ENCODE measurements around the gene SAXO1. TPM values are rescaled to one million over a fixed set of nuclear protein-coding genes. Genes with fewer than 3 reads are reported as not detected.
"Not testable (repeated sequence)": the region's sequence is repeated elsewhere in the genome, so short reads cannot be mapped to it uniquely, and the experiment has no call there.

SAXO1 gene
- total RNA-seq, 2 donors from 2014 or later: 0.05 TPM; not detected in 1

DNA sequence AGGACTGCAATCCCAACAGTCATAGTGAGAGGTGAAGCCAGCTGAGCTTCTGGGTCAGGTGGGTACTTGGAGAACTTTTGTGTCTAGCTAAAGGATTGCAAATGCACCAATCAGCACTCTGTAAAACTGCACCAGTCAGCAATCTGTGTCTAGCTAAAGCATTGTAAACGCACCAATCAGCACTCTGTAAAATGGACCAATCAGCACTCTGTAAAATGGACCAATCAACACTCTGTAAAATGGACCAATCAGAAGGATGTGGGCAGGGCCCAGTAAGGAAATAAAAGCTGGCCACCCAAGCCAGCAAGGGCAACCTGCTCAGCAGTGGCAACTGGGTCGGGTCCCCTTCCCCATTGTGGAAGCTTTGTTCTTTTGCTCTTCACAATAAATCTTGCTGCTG is 11.4 kb downstream of the SAXO1 start:
- not testable (repeated sequence) for ATAC-seq

DNA sequence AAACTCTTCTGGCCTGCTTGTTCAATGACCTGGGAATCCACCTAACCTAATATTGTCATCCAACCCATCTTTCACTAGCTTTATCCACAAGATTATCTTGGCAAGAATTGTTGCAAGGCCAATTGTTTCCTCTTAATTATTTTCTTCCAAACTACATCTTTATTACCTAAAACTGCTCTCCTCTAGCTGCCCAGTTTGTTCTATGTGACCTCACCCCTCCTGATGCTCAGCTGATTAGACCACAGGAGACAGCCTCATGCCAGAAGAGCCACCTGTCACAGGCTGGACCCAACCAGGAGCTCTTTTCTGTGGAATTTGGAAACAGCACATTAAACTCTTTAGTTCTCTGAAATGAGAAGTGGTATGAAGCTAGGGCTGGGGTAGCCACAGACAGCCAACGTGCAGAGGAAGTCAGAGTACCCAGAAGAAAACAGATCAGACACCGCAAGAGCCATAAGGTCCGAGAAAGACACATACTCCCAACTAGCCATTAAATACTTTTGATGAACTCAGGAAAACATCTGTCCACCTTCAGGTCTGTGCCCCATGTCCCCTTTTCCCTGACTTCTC is 12.0 kb downstream of the SAXO1 start:
- H3K9me3 Mint-ChIP-seq: no peaks in the 10 kb centered on the region
- ATAC-seq (no peak), DNase-seq (ENCODE audit: low spot score in 2 of 2) (no peak)
- no peak overlapping the region for H3K27ac Mint-ChIP-seq
- H3K36me3 Mint-ChIP-seq: no peaks in the 10 kb centered on the region

More for the DNA sequence above, 11.4 kb downstream of the SAXO1 start:
- H3K9me3 Mint-ChIP-seq; H3K27ac Mint-ChIP-seq; H3K36me3 Mint-ChIP-seq; DNase-seq (ENCODE audit: low spot score in 2 of 2): not testable (repeated sequence)

DNA sequence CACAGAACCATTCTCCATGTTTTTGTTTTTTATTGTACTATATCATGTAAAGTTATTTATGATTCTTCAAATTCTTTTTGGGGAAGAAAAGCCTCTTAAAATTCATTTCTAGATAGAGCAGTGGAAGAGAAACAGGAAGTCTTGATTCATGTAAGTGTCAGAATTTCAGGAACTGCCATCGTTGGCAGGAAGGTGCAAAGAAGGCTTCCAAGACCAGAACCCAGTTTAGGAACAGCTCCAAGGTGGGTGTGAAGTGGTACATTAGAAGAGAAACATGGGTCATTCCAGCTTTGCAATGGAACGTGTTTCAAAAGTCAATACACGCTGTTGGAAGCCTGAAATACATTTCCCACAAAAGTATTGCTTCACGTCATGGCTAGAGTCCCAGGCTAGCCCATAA is 14.8 kb downstream of the SAXO1 start:
- Mint-ChIP-seq H3K27ac (no peak overlapping the region), H3K36me3 (no peaks in the 10 kb centered on the region), H3K9me3 (no peaks in the 10 kb centered on the region)
- DNase-seq (ENCODE audit: low spot score in 2 of 2): no peak
- no peak for ATAC-seq

DNA sequence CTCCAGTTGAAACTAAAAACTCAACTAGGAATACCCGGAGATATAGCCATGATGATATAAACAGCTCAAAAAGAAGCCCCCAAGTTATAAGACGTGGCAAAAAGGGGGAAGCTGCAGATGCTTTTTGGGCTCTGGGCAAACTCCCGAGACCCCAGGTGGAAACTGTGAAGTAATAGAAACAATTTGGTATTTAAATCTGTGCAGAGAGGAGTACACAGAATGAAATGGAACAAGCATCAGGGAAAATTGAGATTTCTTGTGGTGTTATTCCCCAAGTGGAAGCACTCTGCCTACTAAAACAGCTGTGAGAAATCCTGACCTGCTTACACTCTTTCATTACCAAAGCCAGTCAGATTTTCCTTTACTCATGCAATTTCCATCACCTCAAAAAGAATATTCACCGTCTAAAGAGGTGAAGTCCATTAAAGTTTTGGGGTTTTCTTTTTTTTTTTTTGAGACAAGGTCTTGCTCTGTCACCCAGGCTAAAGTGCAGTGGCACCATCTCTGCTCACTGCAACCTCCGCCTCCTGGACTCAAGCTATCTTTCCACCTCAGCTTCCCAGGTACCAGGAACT is 23.5 kb downstream of the SAXO1 start:
- DNase-seq (ENCODE audit: low spot score in 2 of 2) (no peak), ATAC-seq (no peak)
- H3K27ac Mint-ChIP-seq: no peak overlapping the region
- no peaks in the 10 kb centered on the region for H3K9me3 Mint-ChIP-seq
- H3K36me3 Mint-ChIP-seq: no peaks in the 10 kb centered on the region

DNA sequence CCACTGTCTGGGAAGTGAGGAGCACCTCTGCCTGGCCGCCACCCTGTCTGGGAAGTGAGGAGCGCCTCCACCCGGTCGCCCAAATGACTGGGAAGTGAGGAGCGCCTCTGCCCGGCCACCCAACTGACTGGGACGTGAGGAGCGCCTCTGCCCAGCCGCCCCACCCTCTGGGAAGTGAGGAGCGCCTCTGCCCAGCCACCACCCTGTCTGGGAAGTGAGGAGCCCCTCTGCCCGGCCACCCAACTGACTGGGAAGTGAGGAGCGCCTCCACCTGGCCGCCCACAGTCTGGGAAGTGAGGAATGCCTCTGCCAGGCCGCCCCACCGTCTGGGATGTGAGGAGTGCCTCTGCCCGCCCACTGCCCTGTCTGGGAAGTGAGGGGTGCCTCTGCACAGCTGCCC is 32.9 kb downstream of the SAXO1 start:
- no peak for DNase-seq (ENCODE audit: low spot score in 2 of 2)
- peaks cover 3 to 10% of the 10 kb centered on the region in 2 donors for H3K9me3 Mint-ChIP-seq
- peaks cover 0 to 20% of the 10 kb centered on the region in 2 donors for H3K36me3 Mint-ChIP-seq
- ATAC-seq: no peak
- H3K27ac Mint-ChIP-seq: no peak overlapping the region

DNA sequence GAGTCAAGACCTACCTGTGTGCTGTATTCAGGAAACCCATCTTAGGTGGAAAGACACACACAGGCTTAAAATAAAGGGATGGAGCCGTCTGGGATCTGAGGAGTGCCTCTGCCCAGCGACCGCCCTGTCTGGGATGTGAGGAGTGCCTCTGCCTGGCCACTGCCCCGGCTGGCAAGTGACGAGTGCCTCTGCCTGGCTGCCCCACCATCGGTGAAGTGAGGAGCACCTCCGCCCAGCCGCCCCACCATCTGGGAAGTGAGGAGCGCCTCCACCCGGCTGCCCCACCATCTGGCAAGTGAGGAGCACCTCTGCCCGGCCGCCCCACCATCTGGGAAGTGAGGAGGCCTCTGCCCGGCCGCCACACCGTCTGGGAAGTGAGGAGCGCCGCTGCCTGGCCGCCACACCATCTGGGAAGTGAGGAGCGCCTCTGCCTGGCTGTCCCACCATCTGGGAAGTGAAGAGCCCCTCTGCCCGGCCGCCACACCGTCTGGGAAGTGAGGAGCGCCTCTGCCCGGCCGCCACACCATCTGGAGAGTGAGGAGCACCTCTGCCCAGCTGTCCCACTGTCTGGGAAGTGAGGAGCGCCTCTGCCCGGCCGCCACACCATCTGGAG is 33.7 kb downstream of the SAXO1 start:
- peak overlapping the region in 1 of 2 donors; percentile 44 for H3K27ac Mint-ChIP-seq
- peaks cover 3 to 10% of the 10 kb centered on the region in 2 donors for H3K9me3 Mint-ChIP-seq
- ATAC-seq (no peak), DNase-seq (ENCODE audit: low spot score in 2 of 2) (no peak)
- H3K36me3 Mint-ChIP-seq: peaks cover 0 to 20% of the 10 kb centered on the region in 2 donors

DNA sequence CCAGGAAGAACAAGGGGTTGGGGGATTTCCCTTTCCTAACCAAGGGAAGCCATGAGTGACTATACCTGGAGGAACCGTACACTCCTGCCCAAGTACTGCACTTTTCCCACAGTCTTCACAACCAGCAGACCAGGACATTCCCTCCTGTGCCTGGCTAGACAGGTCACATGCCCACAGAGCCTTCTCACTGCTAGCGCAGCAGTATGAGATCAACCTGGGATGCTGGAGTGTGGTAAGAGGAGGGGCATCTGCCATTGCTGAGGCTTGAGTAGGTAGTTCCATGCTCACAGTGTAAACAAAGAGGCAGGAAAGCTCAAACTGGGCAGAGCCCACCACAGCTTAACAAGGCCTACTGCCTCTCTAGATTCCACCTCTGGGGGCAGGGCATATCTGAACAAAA is 35.9 kb downstream of the SAXO1 start:
- peaks cover 3 to 10% of the 10 kb centered on the region in 2 donors for H3K9me3 Mint-ChIP-seq
- DNase-seq (ENCODE audit: low spot score in 2 of 2): no peak
- ATAC-seq: no peak
- peaks cover 0 to 20% of the 10 kb centered on the region in 2 donors for H3K36me3 Mint-ChIP-seq
- H3K27ac Mint-ChIP-seq: no peak overlapping the region

DNA sequence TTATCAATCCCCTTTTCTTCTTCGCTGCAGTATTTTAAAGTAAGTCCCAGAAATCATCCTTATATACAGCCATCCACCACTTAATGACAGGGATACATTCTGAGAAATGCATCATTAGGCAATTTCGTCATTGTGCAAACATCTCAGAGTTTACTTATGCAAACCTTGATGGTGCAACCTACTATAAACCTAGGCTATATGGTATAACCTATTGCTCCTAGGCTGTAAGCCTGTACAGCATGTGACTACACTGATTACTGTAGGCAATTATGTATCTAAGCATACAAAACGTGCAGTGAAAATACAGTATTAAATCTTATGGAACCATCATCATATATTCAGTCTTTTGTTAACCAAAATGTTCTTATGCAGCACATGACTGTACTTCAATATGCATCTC is 36.8 kb downstream of the SAXO1 start:
- Mint-ChIP-seq H3K36me3 (peaks cover 0 to 19% of the 10 kb centered on the region in 2 donors), H3K9me3 (peaks cover 3 to 6% of the 10 kb centered on the region in 2 donors), H3K27ac (no peak overlapping the region)
- ATAC-seq (no peak), DNase-seq (ENCODE audit: low spot score in 2 of 2) (no peak)

DNA sequence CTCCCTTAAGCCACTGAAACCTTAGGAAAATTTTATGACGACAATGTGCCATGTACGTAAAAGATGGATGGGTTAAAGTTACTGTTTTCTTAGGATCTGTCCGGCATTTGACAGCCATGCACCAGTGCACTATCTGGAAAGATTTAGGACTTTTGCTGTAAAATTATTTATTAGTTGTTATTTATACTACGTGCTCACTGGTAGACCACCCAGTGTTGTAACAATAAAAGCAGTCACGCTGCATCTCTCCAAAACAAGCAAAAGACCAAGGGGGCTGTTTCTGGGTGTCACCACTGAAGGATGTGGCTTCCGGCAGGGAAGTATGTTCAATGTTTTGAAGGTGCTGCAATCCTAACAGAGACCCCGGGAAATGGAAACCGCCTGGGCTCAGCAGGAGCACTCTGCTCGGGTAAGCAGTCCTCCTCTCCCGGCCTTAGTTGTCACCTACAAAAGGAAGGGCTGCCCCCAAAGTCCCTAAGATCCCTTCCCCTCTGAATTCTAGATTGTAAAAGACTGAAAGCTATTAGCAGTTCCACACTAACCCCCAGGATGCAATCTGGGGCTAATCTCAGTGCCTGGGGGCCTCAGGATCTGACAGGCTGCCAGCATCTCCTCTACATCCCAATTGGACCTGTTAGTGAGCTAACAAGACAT is 38.6 kb downstream of the SAXO1 start:
- ATAC-seq: no peak

DNA sequence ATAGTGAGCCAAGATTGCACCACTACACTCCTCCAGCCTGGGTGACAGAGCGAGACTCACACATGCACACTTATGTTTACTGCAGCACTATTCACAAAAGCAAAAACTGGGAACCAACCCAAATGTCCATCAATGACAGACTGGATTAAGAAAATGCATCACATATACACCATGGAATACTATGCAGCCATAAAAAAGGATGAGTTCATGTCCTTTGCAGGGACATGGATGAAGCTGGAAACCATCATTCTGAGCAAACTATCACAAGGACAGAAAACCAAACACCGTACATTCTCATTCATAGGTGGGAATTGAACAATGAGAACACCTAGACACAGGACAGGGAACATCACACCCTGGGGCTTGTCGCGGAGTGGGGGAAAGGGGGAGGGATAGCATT is 41.8 kb downstream of the SAXO1 start:
- not testable (repeated sequence) for H3K27ac Mint-ChIP-seq; H3K9me3 Mint-ChIP-seq; ATAC-seq; H3K36me3 Mint-ChIP-seq; DNase-seq (ENCODE audit: low spot score in 2 of 2)

More for the DNA sequence above, 38.6 kb downstream of the SAXO1 start:
- no peak for DNase-seq (ENCODE audit: low spot score in 2 of 2)
- Mint-ChIP-seq H3K27ac (no peak overlapping the region), H3K36me3 (peaks cover 0 to 15% of the 10 kb centered on the region in 2 donors), H3K9me3 (peaks cover 3 to 6% of the 10 kb centered on the region in 2 donors)

DNA sequence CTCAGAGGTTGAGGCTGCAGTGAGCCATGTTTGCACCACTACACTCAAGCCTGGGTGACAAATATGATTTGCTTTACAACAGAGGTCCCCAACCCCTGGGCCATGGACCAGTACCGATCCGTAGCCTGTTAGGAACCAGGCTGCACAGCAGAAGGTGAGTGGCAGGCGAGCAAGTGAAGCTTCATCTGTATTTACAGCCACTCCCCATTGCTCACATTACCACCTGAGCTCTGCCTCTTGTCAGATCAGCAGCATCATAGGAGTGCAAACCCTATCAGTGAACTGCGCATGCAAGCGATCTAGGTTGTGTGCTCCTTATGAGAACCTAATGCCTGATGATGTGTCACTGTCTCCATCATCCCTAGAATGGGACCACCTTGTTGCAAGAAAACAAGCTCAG is 42.5 kb downstream of the SAXO1 start:
- ATAC-seq (no peak), DNase-seq (ENCODE audit: low spot score in 2 of 2) (no peak)
- Mint-ChIP-seq H3K36me3 (no peaks in the 10 kb centered on the region), H3K27ac (no peak overlapping the region), H3K9me3 (no peaks in the 10 kb centered on the region)

DNA sequence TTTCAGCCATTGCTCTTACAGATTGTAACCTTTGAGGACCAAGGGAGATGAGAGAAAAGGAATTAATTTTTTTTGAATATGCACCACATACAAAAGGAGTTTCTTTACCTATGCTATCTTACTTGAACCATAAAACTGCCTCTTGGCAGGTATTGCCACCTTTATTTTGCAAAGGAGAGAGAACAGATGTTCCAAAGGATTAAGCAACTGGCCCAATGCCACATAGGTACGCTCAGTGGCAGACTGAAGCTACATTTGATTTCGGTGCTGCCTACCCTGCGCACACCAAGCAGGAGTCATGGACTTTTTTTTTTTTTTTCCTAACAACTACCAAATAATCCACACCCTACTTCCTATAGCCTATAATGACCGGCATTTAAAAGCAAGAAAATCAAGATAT is 43.1 kb downstream of the SAXO1 start:
- no peak for ATAC-seq
- no peak overlapping the region for H3K27ac Mint-ChIP-seq
- no peaks in the 10 kb centered on the region for H3K36me3 Mint-ChIP-seq
- no peaks in the 10 kb centered on the region for H3K9me3 Mint-ChIP-seq
- DNase-seq (ENCODE audit: low spot score in 2 of 2): no peak

DNA sequence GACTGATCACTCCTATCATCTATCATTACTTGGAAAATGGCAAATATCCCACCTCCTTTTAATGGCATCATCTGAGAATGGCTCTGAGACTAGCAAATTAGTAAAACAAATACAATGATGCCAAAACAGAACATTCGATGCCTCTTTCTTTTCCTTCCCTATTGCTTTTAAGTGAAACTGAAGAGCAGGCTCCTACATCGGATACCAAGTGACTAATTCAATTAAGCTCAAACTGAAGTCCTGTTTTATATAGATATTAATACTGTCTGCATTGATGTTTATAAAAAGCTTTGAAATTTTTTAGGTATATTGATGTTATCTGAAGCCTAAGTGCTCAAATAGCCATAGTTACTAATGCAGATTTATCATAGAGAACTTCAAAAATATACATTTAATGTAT is 43.9 kb downstream of the SAXO1 start:
- ATAC-seq (no peak), DNase-seq (ENCODE audit: low spot score in 2 of 2) (no peak)

DNA sequence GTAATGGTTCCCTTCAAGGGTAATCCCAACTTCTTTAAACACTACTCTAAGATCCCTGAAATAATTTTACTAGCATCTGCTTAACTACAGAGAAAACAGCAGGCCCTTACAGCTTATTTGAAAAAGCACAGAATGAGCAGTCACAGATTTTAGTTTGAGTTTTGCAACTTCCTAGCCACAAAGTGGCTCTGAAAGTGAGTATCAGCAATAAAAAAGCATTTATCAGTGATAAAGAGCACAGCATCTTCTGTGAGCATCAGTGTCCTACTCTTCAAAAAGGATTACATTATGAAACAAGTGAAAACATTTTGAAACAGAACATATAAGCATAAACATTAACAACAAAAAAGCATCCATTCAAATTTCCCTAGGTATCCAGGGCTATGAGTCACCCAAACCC is 45.0 kb downstream of the SAXO1 start:
- ATAC-seq: no peak
- H3K36me3 Mint-ChIP-seq: no peaks in the 10 kb centered on the region
- H3K9me3 Mint-ChIP-seq: peaks cover under 1% of the 10 kb centered on the region in 2 donors
- H3K27ac Mint-ChIP-seq: no peak overlapping the region
- DNase-seq (ENCODE audit: low spot score in 2 of 2): no peak

More for the DNA sequence above, 43.9 kb downstream of the SAXO1 start:
- Mint-ChIP-seq H3K27ac (no peak overlapping the region), H3K9me3 (no peaks in the 10 kb centered on the region), H3K36me3 (no peaks in the 10 kb centered on the region)

DNA sequence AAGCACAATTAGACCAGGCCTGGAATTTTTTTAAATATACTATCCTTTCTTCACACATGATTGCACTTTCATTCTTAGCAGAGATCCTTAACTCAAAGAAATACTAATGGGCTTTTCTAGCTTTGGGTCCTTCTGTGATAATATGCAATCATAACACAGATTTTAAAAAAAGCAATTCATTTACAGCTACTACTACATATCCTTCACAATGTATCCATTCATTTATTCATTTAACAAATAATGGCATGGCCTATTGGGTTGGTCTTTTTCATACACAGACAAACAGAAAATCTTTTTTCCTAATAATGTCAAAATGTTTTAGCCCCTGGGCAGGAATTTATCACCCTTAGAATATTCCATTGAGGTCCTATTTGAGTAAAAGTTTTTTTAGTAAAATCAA is 47.0 kb downstream of the SAXO1 start:
- H3K27ac Mint-ChIP-seq: no peak overlapping the region
- ATAC-seq (no peak), DNase-seq (ENCODE audit: low spot score in 2 of 2) (no peak)
- H3K9me3 Mint-ChIP-seq: peaks cover 5% of the 10 kb centered on the region in 2 donors
- no peaks in the 10 kb centered on the region for H3K36me3 Mint-ChIP-seq

DNA sequence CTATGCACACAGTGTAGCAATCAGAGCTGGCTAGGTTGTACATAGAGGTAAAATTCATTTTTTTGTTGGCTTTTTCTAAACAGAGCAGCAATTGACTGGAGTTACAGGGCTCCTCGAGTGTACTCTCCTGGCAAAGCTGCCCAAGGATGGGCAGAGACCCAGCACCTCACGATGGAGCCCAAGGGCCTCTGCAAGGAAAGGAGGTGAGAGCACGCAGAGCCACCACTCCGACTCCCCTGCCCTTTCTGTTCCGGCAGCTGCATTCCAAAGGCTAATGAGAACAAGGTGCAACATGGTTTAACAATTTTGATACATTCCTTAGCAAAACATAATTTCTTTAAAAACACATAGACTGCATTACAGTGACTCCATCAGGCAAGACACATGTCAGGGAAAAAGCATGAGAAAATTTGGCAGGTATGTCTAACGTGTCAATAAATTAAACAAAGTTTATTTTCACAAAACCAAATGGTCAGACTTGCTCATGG is 47.5 kb downstream of the SAXO1 start:
- no peak overlapping the region for H3K27ac Mint-ChIP-seq
- peaks cover 5% of the 10 kb centered on the region in 2 donors for H3K9me3 Mint-ChIP-seq
- H3K36me3 Mint-ChIP-seq: no peaks in the 10 kb centered on the region
- DNase-seq (ENCODE audit: low spot score in 2 of 2) (no peak), ATAC-seq (no peak)

DNA sequence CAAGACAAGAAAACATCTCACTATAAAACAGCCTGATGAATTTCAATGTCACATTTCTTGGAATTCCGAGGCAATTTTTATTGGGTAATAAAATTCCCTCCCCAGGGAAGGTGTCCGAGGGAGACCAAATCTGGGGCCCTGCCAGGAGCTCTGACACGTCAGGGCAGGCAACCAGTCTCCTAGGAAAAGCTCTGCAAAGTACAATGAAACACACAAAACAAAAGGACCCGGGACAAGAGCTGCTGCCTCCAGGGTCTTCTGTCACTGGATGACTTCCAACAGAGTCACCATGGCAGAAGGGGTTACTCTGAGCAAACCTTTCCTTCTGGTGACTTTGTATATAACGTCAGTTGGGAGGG is 50.8 kb downstream of the SAXO1 start:
- Mint-ChIP-seq H3K9me3 (peaks cover 5% of the 10 kb centered on the region in 2 donors), H3K36me3 (no peaks in the 10 kb centered on the region), H3K27ac (no peak overlapping the region)
- ATAC-seq (no peak), DNase-seq (ENCODE audit: low spot score in 2 of 2) (no peak)
